Measurements from ENCODE around the gene TFIP11. TPM values are rescaled to one million over a fixed set of nuclear protein-coding genes. Genes with fewer than 3 reads are reported as not detected.

TFIP11 gene
- total and polyA plus RNA-seq, 2 of the 8 experiments (the other 6 are each of a cell fraction or from before 2014, with no cell fraction given), result 18.1 to 28.3 TPM

DNA sequence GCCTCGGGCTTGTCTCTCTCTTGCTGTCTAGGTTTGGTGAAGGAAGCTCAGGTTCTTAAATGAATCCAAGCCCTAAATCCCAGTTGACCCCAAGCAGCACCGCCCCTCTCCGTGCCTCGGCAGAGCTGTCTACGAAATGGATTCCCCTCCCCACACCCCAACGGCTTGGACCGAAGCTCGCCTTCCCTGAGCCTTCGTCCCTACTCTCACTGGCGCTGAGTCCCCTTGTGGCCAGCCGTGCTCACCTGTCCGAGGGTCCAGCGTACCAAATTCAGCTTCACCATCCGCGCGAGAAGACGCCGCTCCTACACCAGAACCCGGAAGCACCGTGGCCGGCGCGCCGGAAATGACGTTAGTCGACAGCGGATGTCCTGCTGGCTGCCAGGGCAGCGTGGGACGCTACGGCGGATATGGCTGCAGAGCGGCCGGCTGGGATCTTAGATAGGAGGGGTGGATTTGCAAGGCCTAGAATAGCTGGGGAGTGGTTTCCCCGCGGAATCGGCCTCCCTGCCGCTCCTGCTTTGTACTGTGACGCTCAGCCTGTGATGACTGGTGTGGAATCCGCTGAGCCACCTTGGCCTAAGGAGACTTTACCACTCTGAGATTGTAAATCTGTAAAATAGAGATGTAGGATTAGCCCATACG lies at the start of gene TFIP11 (continued):
- no peak for TF ChIP-seq TAF7 (optimal IDR thresholded peaks at IDR 0.05; ENCODE audit: borderline replicate concordance, low read depth, low read length)
- TF ChIP-seq, protein P1, sequence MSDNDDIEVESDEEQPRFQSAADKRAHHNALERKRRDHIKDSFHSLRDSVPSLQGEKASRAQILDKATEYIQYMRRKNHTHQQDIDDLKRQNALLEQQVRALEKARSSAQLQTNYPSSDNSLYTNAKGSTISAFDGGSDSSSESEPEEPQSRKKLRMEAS (IDR thresholded peaks at IDR 0.05), result peak; percentile 79
